Parietal lobe (tissue), 2 donors: ENCODE results near the gene RNF138. TPM values are rescaled to one million over a fixed set of nuclear protein-coding genes. Genes with fewer than 3 reads are reported as not detected.

Experiments
- small RNA-seq: library from RNA; depleted of rRNA; stranded (forward); fragments of <200 nt; gene quantifications from one replicate; pipeline ENCODE3, GENCODE V24; 2014; ENCODE audit warnings: low replicate concordance
- total RNA-seq: library from RNA; depleted of rRNA; stranded (reverse); fragments of >200 nt; gene quantifications from one replicate; pipeline ENCODE4 v1.2.3, GENCODE V29; 2014

Gene RNF138, protein sequence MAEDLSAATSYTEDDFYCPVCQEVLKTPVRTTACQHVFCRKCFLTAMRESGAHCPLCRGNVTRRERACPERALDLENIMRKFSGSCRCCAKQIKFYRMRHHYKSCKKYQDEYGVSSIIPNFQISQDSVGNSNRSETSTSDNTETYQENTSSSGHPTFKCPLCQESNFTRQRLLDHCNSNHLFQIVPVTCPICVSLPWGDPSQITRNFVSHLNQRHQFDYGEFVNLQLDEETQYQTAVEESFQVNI
- total RNA-seq: 59.5 TPM

DNA sequence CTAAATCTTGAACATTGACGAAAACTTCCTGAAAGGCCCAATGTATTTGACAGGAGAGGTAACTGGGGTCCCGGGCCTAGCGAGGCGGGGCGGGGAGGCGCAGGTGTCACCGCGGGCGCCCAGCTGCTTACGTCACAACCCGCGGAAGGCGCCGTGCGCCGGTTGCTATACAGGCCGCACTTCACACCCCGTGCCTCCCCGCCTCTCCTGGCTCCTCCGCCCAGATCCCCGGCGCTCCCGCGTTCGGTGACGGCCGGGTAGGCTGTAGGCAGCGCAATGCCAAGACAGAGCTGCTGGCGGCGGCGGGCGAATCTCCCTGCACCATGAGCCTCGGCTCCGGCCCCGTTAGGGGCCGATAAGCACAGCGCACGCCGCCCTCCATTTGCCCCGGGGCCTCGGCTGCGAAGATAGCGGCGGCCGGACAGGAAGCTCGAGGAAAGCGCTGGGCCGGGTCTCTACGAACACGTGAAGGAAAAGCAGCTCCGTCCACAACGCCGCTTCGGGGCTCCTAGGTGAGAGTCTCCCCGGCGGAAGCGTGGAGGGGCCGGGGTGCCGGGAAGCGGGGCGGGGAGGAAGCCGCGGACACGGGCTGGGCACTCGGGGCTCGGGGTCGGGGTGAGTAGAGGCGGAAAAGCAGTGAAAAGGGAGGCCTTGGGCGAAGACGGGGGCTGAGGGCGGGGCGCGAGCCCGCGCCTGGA lies at the start of gene RNF138:
Gene RNF138, plus strand, starts transcription at position 151 of the 698 bp plus-strand sequence. CDS start 903 bp downstream, outside the sequence.

Small RNA genes lying within 50 kb of the gene (small RNA-seq; reads per million reads assigned to genes)
- gene RNA5SP453: 0.12 reads per million

Other genes with a start within 250 kb of the RNF138 start
- gene TRAPPC8, start 148.7 kb upstream of the RNF138 start, total RNA-seq: 128 TPM
- gene RNF125, start 73.0 kb upstream of the RNF138 start, total RNA-seq: 1.9 TPM
- not detected for gene MEP1B, start 98.2 kb downstream of the RNF138 start, total RNA-seq